H4 (cell line): ENCODE data around the gene RANBP3. TPM values are rescaled to one million over a fixed set of nuclear protein-coding genes. Genes with fewer than 3 reads are reported as not detected.
"Not testable (repeated sequence)": the region's sequence is repeated elsewhere in the genome, so short reads cannot be mapped to it uniquely, and the experiment has no call there.

ENCODE experiments used
- DNase-seq: peaks from one replicate; pipeline ENCODE4 v3.0.0-alpha.2; 2015; ENCODE audit warnings: low spot score
- total RNA-seq: library from RNA; depleted of rRNA; stranded (reverse); fragments of >200 nt; shearing (Covaris generic); gene quantifications from 2 replicates; pipeline ENCODE4 v1.2.3, GENCODE V29; 2014

Gene RANBP3
- total RNA-seq, 1 experiment from 2014 or later, result 70.6 TPM

DNA sequence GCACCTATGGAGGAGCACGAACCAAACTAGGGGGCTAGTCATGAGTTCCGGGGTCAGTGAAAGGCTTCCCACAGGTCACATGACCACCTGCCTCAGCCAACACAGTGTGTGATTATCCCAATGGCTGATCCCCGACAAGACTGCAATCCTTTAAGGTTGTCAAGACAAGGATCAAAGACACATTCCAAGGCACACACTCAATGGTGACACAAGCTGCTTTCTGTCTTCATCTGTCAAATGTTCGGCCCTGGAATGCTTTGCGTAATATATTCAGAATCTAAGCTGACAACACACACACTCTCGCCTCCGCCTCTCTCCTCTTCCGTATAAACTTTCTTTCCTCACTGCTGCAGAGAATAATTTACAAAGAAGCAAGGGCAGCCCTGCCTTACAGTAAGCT lies 11.7 kb downstream of the RANBP3 start:
- no peak for DNase-seq

- no peak for DNase-seq
Measured at GRCh38 chr19:5964816-5965565, 12.9 kb downstream of the RANBP3 start.

DNA sequence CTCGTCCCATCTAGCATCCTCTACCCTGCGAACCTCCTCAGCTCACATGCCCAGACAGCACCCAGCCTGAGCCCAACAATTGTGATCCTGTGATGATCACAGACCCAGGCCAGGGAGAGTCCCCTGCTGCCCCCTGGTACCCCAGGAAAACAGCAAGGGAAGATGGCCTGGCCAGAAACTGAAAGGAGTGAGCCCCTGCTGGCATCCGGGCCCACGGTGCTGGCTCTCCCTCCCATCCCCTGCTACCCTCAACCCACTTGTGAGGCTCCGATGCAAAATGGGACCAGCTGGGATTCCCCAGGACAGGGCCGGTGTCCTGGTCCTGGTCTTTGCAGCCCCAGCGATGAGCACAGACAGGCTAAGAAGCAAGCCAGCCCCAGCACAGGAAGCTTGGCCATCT lies 14.1 kb downstream of the RANBP3 start:
- DNase-seq, result no peak

- not testable (repeated sequence) for DNase-seq
Measured at GRCh38 chr19:5963259-5963658, 14.7 kb downstream of the RANBP3 start.

- DNase-seq, result no peak
Measured at GRCh38 chr19:5961969-5962945, 15.7 kb downstream of the RANBP3 start.

GRCh38 chr19:5961641-5961968 lies 16.3 kb downstream of the RANBP3 start:
- DNase-seq, result not testable (repeated sequence)

- DNase-seq, result no peak
Measured at GRCh38 chr19:5960005-5961001, 17.6 kb downstream of the RANBP3 start.

- DNase-seq, result no peak
Measured at GRCh38 chr19:5959260-5960004, 18.5 kb downstream of the RANBP3 start.

GRCh38 chr19:5958851-5959122 lies 19.2 kb downstream of the RANBP3 start:
- DNase-seq, result no peak

DNA sequence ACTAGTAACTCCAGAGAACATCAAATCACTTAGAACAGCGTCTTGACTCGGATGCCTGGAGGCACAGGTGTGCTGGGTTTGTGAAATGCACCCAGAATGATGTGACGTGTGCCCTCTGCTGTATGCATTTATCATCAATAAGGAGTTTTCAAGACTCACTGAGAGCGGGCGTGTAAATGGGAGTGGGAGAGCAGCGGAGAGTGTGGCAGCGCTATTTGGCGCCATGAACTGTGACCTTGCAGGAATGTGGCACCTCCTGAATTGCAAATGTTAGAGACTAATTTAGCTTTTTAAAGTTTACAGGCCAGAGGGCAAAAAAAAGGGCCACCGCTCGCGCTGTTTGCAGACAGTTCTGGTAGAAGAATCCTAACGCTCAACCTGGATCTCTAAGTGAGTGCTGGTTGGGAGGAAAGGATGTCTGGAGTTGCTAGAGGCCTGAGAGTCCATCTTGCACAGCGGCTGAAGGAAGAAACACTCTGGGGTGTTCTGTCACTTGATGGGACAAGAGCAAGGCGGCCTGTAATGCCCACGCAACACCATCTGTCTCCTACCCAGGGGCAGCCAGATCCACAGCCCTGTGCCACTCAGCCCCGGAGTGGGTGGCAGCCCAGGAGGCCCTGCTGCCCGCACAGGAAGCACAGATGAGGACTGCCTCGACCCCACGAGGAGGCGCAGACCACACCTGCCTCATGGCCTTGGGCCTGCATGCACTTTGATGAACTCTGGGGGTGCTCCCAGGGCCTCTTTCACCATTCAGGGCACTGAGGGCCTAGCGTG lies 19.7 kb downstream of the RANBP3 start:
- DNase-seq, result no peak

DNA sequence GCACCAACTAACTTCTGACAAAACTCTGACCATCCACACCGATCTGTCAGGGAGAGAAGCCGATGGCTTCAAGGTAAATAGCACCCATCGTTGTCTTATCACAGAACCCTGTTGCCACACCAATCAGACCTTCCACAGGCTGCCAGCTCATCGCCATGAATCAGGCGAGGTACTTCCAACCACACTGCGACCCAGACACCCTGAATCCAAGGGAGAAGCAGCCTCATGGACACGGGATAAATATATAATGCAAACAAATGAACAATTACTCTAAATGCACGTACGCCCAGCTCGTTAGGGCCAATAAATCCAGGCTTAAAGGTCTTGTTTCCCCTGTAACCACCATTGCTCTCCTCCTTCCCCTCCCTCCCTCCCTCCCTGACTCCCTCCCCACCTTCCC lies 20.8 kb downstream of the RANBP3 start:
- no peak for DNase-seq

DNA sequence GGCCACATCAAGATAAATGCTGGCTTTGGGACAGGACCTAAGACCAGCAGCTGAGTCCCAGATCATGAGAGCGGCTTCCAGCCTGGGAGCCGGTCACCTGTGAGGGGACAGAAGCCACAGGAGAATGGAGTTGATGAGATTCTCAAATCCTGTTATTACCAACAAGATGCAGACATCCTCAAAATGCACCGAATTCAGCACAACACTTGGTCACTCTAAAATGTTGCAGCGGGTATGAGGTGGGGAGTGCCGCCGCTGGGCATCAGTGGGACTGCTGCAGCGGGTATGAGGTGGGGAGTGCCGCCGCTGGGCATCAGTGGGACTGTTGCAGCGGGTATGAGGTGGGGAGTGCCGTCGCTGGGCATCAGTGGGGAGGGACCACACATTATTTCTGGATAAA lies 21.2 kb downstream of the RANBP3 start:
- no peak for DNase-seq

DNA sequence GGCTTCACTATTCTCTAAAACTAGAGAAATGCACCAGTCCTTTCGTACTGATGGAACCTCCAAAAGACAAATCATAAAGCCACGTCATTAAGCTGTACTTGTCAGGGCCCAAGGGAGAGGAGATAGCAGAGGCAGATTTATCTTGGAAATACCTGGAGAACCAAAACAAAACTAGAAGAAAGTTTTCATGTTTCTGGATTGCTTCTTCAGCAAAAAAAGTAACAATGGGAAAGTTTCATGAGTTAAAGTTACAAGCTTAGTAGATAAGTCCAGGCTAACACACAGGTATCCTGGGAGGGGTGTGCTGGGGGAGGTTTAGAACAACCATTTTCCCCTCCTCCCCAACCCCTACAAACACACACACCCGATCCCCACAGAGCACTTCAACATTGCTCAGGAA lies 21.6 kb downstream of the RANBP3 start:
- DNase-seq, result no peak

DNA sequence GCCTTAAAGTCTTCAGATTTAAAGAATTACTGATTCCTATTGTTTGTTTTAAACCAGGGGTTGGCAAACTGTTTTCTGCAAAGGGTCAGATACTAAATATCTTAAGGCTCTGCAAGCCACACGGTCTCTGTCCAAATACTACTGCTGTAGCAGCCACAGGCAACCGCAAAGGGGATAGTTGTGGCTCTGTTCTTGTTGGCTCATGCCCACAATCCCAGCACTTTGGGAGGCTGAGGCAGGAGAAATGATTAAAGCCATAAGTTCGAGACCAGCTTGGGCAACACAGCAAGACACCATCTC lies 22.4 kb downstream of the RANBP3 start:
- no peak for DNase-seq

DNA sequence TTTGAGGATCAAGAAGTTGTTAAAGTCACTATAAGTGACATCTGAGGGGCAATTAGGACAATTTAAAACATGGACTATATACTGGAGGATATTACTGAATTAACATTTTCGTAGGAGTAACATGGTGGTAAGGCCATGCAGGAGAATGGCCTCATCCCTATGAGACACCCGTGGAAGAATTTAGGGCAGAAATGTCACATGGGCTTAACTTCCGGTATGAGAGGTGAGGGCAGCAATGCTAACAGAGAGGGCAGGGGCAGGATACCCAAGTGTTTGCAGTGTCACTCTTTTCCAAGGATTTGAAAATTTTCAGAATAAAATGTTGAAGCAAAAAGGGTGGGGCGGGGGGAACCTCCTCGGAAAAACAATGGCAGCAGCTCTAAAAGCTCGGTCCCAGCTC lies 23.6 kb downstream of the RANBP3 start:
- DNase-seq, result no peak

DNA sequence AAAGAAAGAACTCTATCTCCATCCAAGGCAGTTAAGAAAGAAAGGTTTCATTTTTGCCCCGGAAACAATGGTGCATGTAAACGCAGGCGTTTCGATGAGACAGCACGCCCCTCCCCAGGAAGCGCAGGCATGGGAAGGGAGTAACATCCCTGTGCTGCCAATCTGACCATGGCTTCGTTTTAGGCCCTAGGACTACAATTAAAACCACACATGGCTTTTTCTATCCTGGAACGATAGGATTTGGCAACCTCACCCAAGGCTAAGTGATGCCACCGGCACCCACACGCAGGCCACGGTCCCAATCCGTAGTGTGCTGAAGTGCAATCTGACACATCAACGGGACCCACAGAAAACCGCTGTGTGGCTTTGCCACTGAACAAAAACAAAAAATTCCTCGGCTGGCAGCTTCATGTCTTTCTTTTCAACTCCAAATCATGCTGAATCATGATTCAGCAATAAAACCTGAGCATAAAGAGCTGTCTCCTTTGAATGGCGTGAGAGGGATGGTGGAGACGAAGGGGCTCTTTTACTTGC lies 24.2 kb downstream of the RANBP3 start:
- peak; percentile 40 for DNase-seq

DNA sequence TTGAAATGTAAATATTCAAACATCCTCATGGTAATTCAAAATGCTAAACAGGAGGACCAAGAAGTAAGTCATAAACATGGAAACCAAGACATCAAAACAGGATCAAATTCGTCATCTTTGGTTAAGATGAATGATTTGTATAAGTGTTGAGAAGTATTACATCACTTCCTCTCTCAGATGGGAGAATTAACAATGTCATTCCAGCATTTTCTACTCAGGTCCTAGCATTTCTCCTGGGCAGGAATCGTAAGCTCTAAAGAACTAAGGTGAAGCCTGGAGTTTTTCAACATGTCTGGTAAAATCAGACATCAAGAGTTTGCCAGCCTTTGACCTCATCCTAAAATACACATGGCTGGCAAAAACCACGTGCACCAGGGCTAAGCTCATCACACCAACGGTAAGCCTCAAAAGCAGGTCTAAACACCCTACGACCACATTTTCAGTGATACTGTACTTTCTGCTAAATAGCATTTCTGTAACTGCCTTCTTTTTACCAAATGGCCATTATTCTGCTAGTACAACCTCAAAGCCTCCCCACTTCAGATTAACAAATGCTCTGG lies 24.8 kb downstream of the RANBP3 start:
- no peak for DNase-seq

DNA sequence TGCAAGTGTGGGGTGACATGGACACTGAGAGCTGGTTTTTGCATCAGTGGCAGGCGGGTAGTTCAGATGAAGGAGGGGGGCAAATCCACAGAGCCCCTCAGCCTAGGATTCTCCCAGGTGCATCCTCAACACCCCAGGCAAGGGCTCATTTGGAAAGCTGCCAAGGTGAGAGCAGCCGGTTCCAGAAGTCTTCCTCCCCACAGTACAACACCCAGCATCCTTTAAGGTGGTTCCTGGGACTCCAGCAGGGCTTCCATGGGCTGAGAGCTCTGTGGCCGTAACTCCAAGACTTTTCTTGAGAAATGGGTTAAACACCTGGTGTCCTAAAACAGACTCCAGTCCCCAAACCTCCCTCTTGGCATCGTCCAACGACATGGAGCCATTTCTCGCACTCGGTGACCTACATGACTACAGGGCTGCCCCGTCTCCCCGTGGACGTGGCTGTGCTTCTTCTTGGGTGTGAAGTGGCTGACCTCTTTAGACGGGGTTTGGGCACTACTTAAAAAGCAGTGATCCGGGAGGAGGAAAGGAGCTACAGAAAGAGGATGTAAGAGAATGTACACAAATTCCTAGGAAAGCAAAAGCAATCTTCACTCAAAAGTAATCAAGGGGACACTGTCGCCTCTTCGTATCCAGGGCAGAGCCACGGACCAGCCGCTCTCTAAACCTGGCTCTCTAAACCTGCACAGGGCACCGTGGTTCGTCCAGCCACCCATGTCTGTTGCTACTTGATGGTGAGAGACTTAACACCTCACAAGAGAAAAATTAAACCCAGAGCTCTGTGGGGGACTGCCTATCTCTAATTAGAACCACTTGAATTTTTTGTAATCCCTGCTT lies 25.5 kb downstream of the RANBP3 start:
- no peak for DNase-seq

DNA sequence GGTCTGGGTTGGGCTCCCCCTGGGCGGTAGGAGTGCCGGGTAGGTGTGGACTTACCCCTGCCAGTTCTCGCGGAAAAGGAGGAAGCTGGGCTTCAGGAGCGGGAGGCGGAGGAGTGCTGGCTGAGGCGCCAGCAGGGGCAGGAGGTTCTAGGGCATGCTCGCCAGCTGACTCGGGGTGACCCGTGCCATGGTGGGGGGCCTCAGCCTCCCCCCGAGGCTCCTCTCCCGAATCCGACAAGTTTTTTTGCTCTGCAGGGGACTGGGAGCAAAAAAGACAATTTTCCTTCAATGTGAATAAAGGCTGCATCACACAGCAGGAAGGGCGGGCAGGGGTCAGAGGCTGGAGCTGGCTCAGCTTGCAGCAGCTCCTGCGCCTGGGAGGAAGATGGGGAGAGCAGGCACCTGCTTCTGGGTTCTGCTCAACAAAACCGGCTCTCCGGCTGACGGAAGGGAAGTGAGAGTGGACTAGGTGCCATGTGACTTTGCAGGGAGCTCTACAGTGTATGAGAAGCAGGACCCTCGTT lies 26.5 kb downstream of the RANBP3 start:
- no peak for DNase-seq
